Hypothalamus (tissue), 51 donors: ENCODE results near the gene OR10G8.
"Not testable (repeated sequence)": the region's sequence is repeated elsewhere in the genome, so short reads cannot be mapped to it uniquely, and the experiment has no call there.

ENCODE experiments used
- DNase-seq, 51 donors: peaks; one replicate each; lab custom pipeline; 2025; lab: John Stamatoyannopoulos, UW

The OR10G8 gene

GRCh38 chr11:124026498-124026897 is at the start of gene OR10G8:
Gene OR10G8, plus strand, starts transcription at chr11:124026798. Its CDS starts 2,825 bp downstream, at chr11:124029623.
- DNase-seq: no peak

GRCh38 chr11:123977731-123978347 is 48.8 kb upstream of the OR10G8 start, which contains the start of gene OR10S1:
Gene OR10S1, minus strand, starts transcription at chr11:123977781. Its CDS starts 117 bp downstream, at chr11:123977664.
- no peak for DNase-seq

GRCh38 chr11:123979311-123979710 is 47.3 kb upstream of the OR10G8 start:
- no peak for DNase-seq

- no peak for DNase-seq
These were observed 31.5 kb upstream of the OR10G8 start, which contains the start of gene OR10G6 for GRCh38 chr11:123995119-123995518. Gene OR10G6, minus strand, starts transcription at chr11:123995161. Its CDS starts 0 bp downstream, at chr11:123995161.

- DNase-seq: no peak
These were observed 13.9 kb upstream of the OR10G8 start, which contains the start of gene OR10G4 for GRCh38 chr11:124012697-124013096. Gene OR10G4, plus strand, starts transcription at chr11:124012997. Its CDS starts 2,578 bp downstream, at chr11:124015575.

- not testable (repeated sequence) for DNase-seq
These were observed 10.8 kb upstream of the OR10G8 start for GRCh38 chr11:124015837-124016236.

GRCh38 chr11:124036666-124037065 is 10.1 kb downstream of the OR10G8 start:
- DNase-seq: no peak

GRCh38 chr11:124039557-124039956 is 13.0 kb downstream of the OR10G8 start:
- DNase-seq: no peak

- DNase-seq: no peak
These were observed 14.7 kb downstream of the OR10G8 start, which contains the start of gene OR10G7 for GRCh38 chr11:124041254-124041653. Gene OR10G7, minus strand, starts transcription at chr11:124041325. Its CDS starts 2,324 bp downstream, at chr11:124039001.

GRCh38 chr11:124043420-124043819 is 16.8 kb downstream of the OR10G8 start:
- DNase-seq: no peak

- DNase-seq: no peak
These were observed 24.1 kb downstream of the OR10G8 start for GRCh38 chr11:124050748-124051147.

- no peak for DNase-seq
These were observed 26.4 kb downstream of the OR10G8 start for GRCh38 chr11:124052966-124053365.

GRCh38 chr11:124068601-124069110 is 42.1 kb downstream of the OR10G8 start:
- no peak for DNase-seq

- peak in 17 of 51 donors; percentile 12 to 45 (median 32) for DNase-seq
These were observed 43.1 kb downstream of the OR10G8 start for GRCh38 chr11:124069429-124070401.

- peak in 39 of 51 donors; percentile 6 to 85 (median 47) for DNase-seq
These were observed 44.5 kb downstream of the OR10G8 start for GRCh38 chr11:124070915-124071622.

GRCh38 chr11:124071623-124071948 is 45.0 kb downstream of the OR10G8 start:
- no peak for DNase-seq

- no peak for DNase-seq
These were observed 45.5 kb downstream of the OR10G8 start for GRCh38 chr11:124072147-124072546.

- no peak for DNase-seq
These were observed 48.0 kb downstream of the OR10G8 start for GRCh38 chr11:124074554-124074953.

- DNase-seq: no peak
These were observed 48.9 kb downstream of the OR10G8 start for GRCh38 chr11:124075492-124075840.

GRCh38 chr11:124075841-124076651 is 49.4 kb downstream of the OR10G8 start:
- peak in 25 of 51 donors; percentile 6 to 72 (median 45) for DNase-seq
